GM12801 (cell line): Measurements from ENCODE around the gene DENND4B.

Experiments used
- TF ChIP-seq, protein P1 (sequence below): IDR thresholded peaks from one replicate; pipeline ENCODE4 v1.5.1; 2011; ENCODE audit warnings: control low read depth; ENCODE audit not compliant: insufficient read length; ENCODE audit errors: extremely low read depth

DENND4B gene

GRCh38 chr1:153946622-153947241, at the start of gene DENND4B:
TSS of gene DENND4B (minus strand) at chr1:153946718. CDS start at chr1:153944374, 2,344 bp downstream.
- TF ChIP-seq, protein P1, sequence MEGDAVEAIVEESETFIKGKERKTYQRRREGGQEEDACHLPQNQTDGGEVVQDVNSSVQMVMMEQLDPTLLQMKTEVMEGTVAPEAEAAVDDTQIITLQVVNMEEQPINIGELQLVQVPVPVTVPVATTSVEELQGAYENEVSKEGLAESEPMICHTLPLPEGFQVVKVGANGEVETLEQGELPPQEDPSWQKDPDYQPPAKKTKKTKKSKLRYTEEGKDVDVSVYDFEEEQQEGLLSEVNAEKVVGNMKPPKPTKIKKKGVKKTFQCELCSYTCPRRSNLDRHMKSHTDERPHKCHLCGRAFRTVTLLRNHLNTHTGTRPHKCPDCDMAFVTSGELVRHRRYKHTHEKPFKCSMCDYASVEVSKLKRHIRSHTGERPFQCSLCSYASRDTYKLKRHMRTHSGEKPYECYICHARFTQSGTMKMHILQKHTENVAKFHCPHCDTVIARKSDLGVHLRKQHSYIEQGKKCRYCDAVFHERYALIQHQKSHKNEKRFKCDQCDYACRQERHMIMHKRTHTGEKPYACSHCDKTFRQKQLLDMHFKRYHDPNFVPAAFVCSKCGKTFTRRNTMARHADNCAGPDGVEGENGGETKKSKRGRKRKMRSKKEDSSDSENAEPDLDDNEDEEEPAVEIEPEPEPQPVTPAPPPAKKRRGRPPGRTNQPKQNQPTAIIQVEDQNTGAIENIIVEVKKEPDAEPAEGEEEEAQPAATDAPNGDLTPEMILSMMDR = no peak

DNA sequence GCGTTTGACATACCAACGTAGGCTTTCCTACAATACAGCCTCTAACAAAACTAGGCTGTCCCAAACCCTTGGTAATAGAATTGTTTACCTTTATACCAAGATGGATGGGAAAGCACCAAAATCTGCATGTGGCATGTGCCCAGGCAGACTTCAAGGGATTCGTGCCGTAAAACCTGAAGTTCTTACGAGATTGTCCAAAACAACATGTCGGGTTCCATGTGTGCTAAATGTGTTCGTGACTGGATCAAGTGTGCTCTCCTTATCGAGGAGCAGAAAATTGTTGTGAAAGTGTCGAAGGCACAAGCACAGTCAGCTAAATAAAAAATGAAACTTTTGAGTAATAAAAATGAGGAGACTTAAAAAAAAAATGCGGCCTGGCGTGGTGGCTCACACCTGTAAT, 49.1 kb upstream of the DENND4B start:
- TF ChIP-seq, protein P1 = no peak

DNA sequence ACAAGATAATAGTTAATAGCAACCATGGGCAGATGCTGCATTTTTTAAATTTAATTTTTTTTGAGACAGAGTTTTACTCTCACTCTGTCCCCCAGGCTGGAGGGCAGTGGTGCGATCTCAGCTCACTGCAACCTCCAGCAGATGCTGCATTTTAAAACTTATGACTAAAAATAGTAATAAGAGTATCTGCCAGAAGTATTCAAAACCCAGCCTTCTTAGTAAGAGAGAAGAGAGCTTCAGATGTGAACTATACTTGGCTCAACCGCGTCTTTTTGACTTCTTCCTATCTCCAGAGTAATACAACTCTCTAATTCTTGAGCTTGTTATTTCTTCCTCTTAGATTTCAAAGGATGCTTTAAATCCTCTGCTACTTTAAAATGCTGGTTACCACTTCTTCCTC, 48.7 kb upstream of the DENND4B start:
- TF ChIP-seq, protein P1 = no peak

DNA sequence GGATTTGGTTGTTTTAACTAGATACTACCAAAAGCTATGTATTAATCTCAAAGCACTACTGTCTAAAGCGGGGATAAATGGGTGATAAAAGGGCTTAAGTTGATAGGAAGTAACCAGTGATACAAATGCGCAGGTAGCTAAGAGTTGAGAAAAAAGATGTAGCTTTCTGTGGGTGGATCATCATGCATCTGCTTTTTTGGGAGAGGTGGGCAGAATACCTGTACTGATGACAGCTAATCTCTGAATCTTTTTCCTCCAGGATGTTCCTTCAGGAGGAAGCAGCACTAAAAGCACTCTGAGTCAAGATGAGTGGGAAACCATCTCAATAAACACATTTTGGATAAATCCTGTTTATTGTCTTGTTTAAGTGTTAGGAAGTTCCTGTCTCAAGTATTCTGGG, 45.3 kb upstream of the DENND4B start:
- TF ChIP-seq, protein P1 = no peak

DNA sequence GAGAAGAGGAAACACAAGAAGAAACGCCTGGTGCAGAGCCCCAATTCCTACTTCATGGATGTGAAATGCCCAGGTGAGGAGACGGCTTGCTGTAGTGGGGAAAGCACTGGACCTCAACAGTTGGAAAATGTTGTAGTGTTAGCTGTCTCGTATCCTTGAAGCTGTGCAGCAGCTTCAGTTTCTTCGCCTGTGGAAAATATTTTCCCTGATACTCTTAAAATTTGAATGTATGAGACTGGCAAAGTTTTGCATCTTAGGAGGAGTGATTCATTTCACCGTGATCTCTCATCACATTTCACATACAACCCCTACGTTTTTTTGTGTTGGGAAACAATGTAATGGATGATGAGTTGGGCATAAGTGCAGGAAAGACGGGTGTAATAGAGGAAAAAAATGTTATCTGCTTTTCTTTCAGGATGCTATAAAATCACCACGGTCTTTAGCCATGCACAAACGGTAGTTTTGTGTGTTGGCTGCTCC, 44.7 kb upstream of the DENND4B start:
- TF ChIP-seq, protein P1 = no peak

DNA sequence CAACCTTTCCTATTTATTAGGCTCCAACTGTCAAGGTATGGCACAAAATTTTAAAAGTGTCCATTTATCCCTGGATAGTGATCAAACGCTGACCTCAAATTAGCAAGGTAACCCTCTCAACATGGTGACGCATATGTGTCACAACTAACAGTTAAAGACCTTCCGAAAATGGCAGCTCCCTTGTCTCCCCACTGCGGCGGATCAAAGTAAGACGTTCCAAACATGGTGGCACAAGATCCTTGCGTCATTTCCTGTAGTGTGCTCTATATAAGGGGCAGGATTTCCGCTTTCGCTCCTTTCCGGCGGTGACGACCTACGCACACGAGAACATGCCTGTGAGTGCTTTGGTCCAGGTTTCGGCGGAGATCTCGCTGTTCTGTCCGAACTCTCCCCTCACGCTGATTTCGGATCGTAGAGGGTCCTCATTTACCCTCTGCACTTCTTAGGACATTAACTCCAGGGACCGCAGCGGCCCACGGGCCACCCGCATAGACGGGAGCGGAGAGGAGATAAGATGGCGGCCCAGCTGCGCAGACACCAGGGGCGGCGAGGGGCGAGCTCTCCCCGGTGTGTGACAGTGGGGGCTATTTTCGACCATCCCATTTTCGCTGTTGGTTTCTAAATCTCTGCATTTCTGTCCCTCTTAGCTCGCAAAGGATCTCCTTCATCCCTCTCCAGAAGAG, 44.1 kb upstream of the DENND4B start, which contains the start of gene RPS27:
RPS27 (plus strand) TSS at position 295 of the 683 bp plus-strand sequence; CDS start at position 330, 35 bp downstream.
- TF ChIP-seq, protein P1 = no peak

- TF ChIP-seq, protein P1 = no peak
Measured at GRCh38 chr1:153987621-153988020, 41.1 kb upstream of the DENND4B start.
